SIG-M5 treated with dmso at 0.1 percent for 504 hours (cell line): Measurements from ENCODE around the gene MCEMP1.

Experiments used
- DNase-seq: peaks from one replicate; lab custom pipeline; 2025; ENCODE audit not compliant: unreplicated experiment; lab: John Stamatoyannopoulos, UW

The MCEMP1 gene

GRCh38 chr19:7643629-7644549 is 33.0 kb upstream of the MCEMP1 start:
- peak; percentile 26 for DNase-seq

DNA sequence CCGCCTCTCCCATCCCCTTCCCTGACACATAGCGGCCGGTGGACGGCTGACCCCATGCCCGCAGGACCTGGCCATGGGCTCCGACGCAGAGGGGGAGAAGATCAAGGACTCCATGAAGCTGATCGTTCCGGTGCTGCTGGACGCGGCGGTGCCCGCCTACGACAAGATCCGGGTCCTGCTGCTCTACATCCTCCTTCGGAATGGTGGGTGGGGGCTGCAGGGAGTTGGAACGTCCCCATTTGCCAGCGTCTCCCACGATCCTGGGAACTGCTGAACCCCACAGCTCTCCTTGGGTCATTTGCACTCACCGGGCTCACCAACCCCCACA is 32.4 kb upstream of the MCEMP1 start:
- DNase-seq: no peak

DNA sequence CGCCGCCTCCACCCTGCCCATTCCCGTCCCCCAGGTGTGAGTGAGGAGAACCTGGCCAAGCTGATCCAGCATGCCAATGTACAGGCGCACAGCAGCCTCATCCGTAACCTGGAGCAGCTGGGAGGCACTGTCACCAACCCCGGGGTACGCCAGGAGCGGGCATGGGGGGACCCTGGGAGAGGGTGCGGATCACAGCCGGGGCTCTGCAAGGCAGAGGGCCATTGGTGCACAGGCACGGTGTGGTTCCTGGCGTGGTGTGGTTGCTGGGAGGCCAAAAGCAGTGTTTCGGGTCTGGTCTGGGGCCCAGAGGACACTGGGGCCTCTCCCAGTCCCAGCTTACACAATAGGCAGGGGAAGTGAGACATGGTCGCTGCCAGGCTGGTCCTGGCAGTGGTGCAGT is 31.7 kb upstream of the MCEMP1 start:
- peak; percentile 74 for DNase-seq

DNA sequence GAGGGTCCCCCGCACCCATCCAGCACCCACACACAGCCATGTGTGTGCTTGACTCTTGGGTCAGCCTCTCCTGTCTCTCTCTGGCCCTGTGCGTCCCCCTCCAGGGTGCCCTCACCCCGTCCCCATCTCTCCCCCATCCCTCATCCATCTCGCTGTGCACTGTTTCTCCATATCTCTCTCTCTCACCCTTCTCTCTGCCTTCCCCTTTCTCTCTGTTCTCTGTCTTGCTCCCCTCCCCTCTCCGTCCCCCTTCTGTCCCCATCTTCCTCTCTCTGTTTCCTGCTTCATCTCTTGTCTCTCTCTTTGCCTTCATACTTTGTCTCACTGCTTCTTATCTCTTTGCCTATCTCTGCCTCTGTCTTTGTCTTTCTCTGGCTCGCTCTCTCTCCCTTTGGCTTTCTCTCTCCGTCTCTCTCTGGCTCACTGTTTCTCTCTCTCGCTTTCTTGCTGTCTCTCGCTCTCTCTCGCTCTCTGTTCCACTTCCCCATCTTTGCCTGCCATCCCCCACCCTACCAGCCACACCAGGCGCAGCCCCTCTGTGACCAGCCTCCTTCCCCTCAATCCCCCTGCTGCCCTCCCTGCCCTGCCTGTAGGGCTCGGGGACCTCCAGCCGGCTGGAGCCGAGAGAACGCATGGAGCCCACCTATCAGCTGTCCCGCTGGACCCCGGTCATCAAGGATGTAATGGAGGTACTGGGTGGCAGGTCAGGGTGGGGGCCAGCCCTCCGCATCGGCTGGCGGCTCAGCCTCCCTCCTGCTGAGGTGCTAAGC is 31.0 kb upstream of the MCEMP1 start:
- DNase-seq: peak; percentile 70

- no peak for DNase-seq
Observed at GRCh38 chr19:7646426-7646700, 30.5 kb upstream of the MCEMP1 start.

GRCh38 chr19:7647156-7647555 is 29.7 kb upstream of the MCEMP1 start:
- no peak for DNase-seq

GRCh38 chr19:7648265-7649014 is 28.4 kb upstream of the MCEMP1 start:
- no peak for DNase-seq

- no peak for DNase-seq
Observed at GRCh38 chr19:7650148-7650547, 26.7 kb upstream of the MCEMP1 start.

DNA sequence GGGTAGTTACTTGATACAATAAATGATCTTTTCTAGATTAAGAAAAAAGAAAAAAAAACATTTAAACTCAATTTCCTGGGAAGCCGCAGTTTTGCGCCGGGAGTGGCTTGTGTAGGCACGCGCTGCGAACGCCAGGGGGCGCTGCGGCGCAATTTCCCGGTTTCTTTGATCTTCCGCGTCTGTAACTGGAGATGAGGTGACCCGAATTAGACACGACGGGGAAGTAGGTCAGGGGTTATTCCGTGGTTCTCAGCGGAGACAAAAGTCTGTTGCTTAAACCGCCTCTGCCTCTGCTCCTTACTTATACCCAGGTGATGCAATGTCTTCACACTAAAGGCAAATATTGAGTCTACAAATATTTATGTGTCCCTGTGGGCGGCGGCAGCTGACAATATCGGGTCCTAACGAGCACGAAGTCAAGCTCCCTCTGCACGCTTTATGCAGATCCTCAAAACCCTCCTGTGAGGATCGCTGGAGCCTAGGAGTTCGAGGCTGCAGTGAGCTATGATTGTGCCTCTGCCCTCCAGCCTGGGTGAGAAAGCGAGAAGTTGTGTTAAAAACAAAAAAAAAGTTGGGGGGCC is 24.7 kb upstream of the MCEMP1 start:
- peak; percentile 99 for DNase-seq

DNA sequence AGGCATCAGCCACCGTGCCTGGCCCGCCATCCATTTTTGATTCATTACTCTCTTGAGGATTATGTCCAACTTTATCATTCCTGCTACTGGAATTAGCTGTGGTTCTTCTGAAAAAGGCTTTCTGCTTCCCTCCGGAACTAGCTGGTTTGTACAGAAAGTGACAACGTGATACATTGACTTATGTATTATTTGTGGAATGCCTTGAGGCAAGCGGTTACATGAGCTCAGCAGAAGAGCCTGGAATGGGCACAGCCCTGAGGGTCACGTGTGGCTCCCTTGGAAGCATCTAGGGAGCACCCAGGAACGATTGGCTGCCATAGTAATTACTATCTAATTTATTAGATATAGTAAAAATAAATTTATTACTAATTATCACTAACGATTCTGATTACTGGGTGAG is 22.5 kb upstream of the MCEMP1 start:
- no peak for DNase-seq

- DNase-seq: peak; percentile 93
Observed at GRCh38 chr19:7655581-7655980, 21.3 kb upstream of the MCEMP1 start.

- DNase-seq: peak; percentile 87
Observed at GRCh38 chr19:7657131-7657751, 19.6 kb upstream of the MCEMP1 start.

DNA sequence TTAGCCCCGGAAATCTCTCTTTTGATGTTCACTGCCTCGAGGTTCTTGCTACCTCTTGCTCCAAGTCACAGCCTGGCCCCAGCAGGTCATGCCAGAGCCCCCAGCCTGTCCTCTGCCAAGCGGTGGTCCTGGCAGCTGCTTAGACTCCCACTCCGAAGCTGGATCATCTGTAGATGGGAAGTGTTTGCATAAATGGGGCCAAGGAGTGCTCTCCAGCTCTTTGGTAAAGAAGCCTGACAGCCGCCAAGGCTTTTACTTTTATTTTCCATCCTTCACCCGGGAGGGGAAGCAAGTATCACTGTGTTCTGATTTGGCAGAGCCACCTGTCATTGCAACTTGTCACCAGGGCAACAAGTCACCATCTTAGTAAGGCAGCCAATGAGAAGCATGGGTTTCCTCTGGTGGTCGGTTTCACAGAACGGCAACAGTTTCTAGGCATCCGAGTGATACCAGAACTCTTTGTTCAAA is 18.6 kb upstream of the MCEMP1 start:
- DNase-seq: peak; percentile 40

DNA sequence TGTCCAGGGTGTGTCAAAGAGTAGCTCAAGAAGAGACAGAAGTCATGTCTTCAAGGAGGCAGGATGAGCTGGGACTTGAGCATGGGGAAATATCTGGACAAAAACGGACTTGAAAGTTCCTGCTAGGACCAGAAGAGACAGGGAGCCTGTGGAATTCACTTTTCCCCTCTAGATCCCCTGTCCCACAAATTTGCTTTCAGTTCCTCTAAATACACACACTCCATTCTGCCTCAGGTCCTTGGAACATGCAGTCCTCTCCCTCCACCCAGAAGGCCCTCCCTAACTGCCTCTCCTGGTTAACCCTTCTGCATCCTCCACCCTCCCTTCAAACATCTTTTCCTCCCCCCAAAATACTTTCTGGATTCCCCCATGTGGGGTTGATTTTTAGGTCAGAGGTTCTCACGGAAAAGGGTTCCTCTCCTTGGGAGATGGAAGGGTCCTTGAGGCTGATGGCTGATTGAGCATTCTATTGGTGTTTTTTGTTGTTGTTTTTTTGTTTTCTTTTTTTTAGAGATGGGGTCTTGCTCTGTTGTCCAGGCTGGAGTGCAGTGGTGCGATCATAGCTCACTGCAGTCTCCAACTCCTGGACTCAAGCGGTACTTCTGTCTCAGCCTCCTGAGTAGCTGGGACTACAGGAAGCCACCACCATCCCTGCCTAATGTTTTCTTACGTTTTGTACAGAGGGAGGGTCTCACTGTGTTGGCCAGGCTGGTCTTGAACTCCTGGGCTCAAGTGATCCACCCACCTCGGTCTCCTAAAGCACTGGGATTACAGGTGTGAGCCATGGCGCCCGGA is 14.9 kb upstream of the MCEMP1 start:
- DNase-seq: no peak

DNA sequence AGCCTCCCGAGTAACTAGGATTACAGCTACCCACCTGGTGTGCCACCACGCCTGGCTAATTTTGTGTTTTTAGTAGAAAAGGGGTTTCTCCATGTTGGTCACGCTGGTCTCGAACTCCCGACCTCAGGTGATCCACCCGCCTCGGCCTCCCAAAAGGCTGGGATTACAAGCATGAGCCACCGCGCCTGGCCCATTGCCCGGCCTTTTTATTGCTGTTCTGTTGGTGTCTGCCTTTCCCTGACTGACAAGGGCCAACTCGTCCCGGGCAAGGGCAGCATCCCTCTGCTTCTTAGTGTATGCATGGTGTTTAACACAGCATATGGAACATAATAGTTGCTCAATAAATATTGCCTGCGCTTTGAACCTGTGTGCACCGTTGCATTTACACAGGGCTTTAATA is 14.2 kb upstream of the MCEMP1 start:
- no peak for DNase-seq

- DNase-seq: no peak
Observed at GRCh38 chr19:7663706-7664105, 13.2 kb upstream of the MCEMP1 start.

- no peak for DNase-seq
Observed at GRCh38 chr19:7665076-7665475, 11.8 kb upstream of the MCEMP1 start.

- peak; percentile 70 for DNase-seq
Observed at GRCh38 chr19:7668842-7669241, 8.0 kb upstream of the MCEMP1 start, which contains the start of gene RETN. TSS of gene RETN (plus strand) at chr19:7669049. CDS start at chr19:7669327, 278 bp downstream.

- DNase-seq: no peak
Observed at GRCh38 chr19:7669641-7670040, 7.2 kb upstream of the MCEMP1 start.
